Measurements from ENCODE around the gene TMEM163.
"Not testable (repeated sequence)": the region's sequence is repeated elsewhere in the genome, so short reads cannot be mapped to it uniquely, and the experiment has no call there.

TMEM163 gene

GRCh38 chr2:134508391-134508790, 210.4 kb downstream of the TMEM163 start:
- DNase-seq, result no peak

- DNase-seq, result no peak
These were observed 211.1 kb downstream of the TMEM163 start for GRCh38 chr2:134507697-134508096.

- not testable (repeated sequence) for DNase-seq
These were observed 211.6 kb downstream of the TMEM163 start for GRCh38 chr2:134507159-134507558.

GRCh38 chr2:134505446-134505845, 213.4 kb downstream of the TMEM163 start:
- no peak for DNase-seq

GRCh38 chr2:134504586-134505336, 214.0 kb downstream of the TMEM163 start:
- DNase-seq, result no peak

- no peak for DNase-seq
These were observed 216.7 kb downstream of the TMEM163 start for GRCh38 chr2:134502104-134502503.

- no peak for DNase-seq
These were observed 217.2 kb downstream of the TMEM163 start for GRCh38 chr2:134501476-134502091.

- no peak for DNase-seq
These were observed 218.4 kb downstream of the TMEM163 start for GRCh38 chr2:134500211-134500935.

GRCh38 chr2:134499307-134499926, 219.4 kb downstream of the TMEM163 start:
- no peak for DNase-seq

- DNase-seq, result no peak
These were observed 220.1 kb downstream of the TMEM163 start for GRCh38 chr2:134498654-134499053.

GRCh38 chr2:134493797-134494196, 225.0 kb downstream of the TMEM163 start:
- DNase-seq, result no peak

GRCh38 chr2:134491771-134492441, 226.9 kb downstream of the TMEM163 start:
- no peak for DNase-seq

- DNase-seq, result no peak
These were observed 227.8 kb downstream of the TMEM163 start for GRCh38 chr2:134491022-134491421.

- no peak for DNase-seq
These were observed 228.2 kb downstream of the TMEM163 start for GRCh38 chr2:134490559-134490958.

GRCh38 chr2:134489732-134490384, 228.9 kb downstream of the TMEM163 start:
- no peak for DNase-seq

- DNase-seq, result no peak
These were observed 235.9 kb downstream of the TMEM163 start for GRCh38 chr2:134482766-134483340.

GRCh38 chr2:134482131-134482723, 236.6 kb downstream of the TMEM163 start:
- DNase-seq, result no peak

GRCh38 chr2:134479696-134480330, 239.0 kb downstream of the TMEM163 start:
- no peak for DNase-seq

GRCh38 chr2:134476982-134477381, 241.8 kb downstream of the TMEM163 start:
- not testable (repeated sequence) for DNase-seq

- peak in 1 of 2 donors; percentile 4 for DNase-seq
These were observed 248.1 kb downstream of the TMEM163 start for GRCh38 chr2:134470561-134471168.
